HEK293 (cell line): Measurements from ENCODE around the gene FOXP1.

ENCODE experiments used
- IKZF3 ChIP-seq: fragments of 450-650 bp; IDR thresholded peaks from 2 replicates; pipeline ENCODE4 v1.5.0; 2018; ENCODE audit warnings: missing biosample characterization, mild to moderate bottlenecking, missing genetic modification characterization, moderate library complexity
- ZBTB21 ChIP-seq: fragments of 450-650 bp; formaldehyde crosslinking; IDR thresholded peaks from 2 replicates; pipeline ENCODE4 v1.5.1; 2017; ENCODE audit warnings: missing biosample characterization, missing genetic modification characterization
- ZBTB8A ChIP-seq: fragments of 450-650 bp; formaldehyde crosslinking; IDR thresholded peaks from 2 replicates; pipeline ENCODE4 v1.5.1; 2016; ENCODE audit warnings: missing biosample characterization, missing genetic modification characterization
- ZFP41 ChIP-seq: fragments of 450-650 bp; formaldehyde crosslinking; IDR thresholded peaks from 2 replicates; pipeline ENCODE4 v1.5.1; 2016; ENCODE audit warnings: missing biosample characterization, missing genetic modification characterization, borderline replicate concordance
- ZNF121 ChIP-seq: fragments of 450-650 bp; formaldehyde crosslinking; IDR thresholded peaks from 2 replicates; pipeline ENCODE4 v1.5.1; 2016; ENCODE audit warnings: missing biosample characterization, missing genetic modification characterization
- ZNF174 ChIP-seq: fragments of 450-650 bp; formaldehyde crosslinking; IDR thresholded peaks from 2 replicates; pipeline ENCODE4 v1.5.0; 2017; ENCODE audit warnings: missing biosample characterization, mild to moderate bottlenecking, missing genetic modification characterization
- ZNF214 ChIP-seq: fragments of 450-650 bp; formaldehyde crosslinking; IDR thresholded peaks from 2 replicates; pipeline ENCODE4 v1.5.1; 2017; ENCODE audit warnings: missing biosample characterization, mild to moderate bottlenecking, missing genetic modification characterization, borderline replicate concordance
- ZNF549 ChIP-seq: fragments of 450-650 bp; IDR thresholded peaks from 2 replicates; pipeline ENCODE4 v1.5.1; 2018; ENCODE audit warnings: missing biosample characterization, missing genetic modification characterization, mild to moderate bottlenecking, inconsistent platforms, moderate library complexity
- ZNF747 ChIP-seq: fragments of 450-650 bp; formaldehyde crosslinking; IDR thresholded peaks from 2 replicates; pipeline ENCODE4 v1.5.1; 2016; ENCODE audit warnings: missing biosample characterization, missing genetic modification characterization
- TF ChIP-seq, protein P1 (sequence below): fragments of 450-650 bp; formaldehyde crosslinking; IDR thresholded peaks from 2 replicates; pipeline ENCODE4 v1.5.1; 2016; ENCODE audit warnings: missing biosample characterization, missing genetic modification characterization
- TF ChIP-seq, protein P2 (sequence below): sonication (generic); formaldehyde crosslinking; IDR thresholded peaks from 2 replicates; pipeline ENCODE4 v1.8.1; 2022; ENCODE audit warnings: mild to moderate bottlenecking, moderate library complexity, missing genetic modification reagents
- TF ChIP-seq, protein P3 (sequence below): fragments of 450-650 bp; formaldehyde crosslinking; IDR thresholded peaks from 2 replicates; pipeline ENCODE4 v1.5.1; 2016; ENCODE audit warnings: missing biosample characterization, missing genetic modification characterization
- TF ChIP-seq, protein P4 (sequence below): fragments of 450-650 bp; formaldehyde crosslinking; IDR thresholded peaks from 2 replicates; pipeline ENCODE4 v1.5.1; 2016; ENCODE audit warnings: missing biosample characterization, missing genetic modification characterization
- TF ChIP-seq, protein P5 (sequence below): fragments of 450-650 bp; formaldehyde crosslinking; IDR thresholded peaks from 2 replicates; pipeline ENCODE4 v1.5.1; 2016; ENCODE audit warnings: missing biosample characterization, missing genetic modification characterization

DNA sequence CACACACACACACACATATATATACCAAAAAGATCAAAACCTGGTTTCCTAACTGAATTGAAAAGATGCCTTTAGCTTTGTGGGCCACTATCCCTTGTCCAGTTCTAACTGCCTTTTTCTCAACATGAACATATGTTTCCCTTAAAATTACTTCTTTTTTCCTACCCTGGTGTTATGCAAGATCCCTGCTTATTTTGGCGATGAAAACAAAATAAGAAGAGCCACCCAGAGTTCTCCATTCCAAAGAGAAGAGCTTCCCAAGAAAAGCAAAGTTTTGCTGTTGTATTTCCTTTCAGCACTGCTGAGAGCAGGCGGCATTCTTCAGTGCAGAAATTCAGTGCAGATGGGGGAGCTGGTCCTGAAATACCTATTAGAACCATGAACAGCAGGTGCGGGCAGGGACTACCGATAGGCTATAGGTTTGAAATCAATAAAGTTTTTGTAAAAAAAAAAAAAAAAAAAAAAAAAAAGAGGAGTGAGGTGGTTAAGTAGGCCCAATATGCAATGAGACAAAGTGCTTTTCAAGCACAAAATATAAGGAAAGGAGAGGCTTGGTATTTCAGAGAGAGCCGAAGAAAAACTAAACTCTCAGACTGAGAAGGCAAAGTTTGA is 238.0 kb downstream of the FOXP1 start:
- TF ChIP-seq, protein P1, sequence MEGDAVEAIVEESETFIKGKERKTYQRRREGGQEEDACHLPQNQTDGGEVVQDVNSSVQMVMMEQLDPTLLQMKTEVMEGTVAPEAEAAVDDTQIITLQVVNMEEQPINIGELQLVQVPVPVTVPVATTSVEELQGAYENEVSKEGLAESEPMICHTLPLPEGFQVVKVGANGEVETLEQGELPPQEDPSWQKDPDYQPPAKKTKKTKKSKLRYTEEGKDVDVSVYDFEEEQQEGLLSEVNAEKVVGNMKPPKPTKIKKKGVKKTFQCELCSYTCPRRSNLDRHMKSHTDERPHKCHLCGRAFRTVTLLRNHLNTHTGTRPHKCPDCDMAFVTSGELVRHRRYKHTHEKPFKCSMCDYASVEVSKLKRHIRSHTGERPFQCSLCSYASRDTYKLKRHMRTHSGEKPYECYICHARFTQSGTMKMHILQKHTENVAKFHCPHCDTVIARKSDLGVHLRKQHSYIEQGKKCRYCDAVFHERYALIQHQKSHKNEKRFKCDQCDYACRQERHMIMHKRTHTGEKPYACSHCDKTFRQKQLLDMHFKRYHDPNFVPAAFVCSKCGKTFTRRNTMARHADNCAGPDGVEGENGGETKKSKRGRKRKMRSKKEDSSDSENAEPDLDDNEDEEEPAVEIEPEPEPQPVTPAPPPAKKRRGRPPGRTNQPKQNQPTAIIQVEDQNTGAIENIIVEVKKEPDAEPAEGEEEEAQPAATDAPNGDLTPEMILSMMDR (tag by site-specific recombination), result no peak
- TF ChIP-seq, protein P2, sequence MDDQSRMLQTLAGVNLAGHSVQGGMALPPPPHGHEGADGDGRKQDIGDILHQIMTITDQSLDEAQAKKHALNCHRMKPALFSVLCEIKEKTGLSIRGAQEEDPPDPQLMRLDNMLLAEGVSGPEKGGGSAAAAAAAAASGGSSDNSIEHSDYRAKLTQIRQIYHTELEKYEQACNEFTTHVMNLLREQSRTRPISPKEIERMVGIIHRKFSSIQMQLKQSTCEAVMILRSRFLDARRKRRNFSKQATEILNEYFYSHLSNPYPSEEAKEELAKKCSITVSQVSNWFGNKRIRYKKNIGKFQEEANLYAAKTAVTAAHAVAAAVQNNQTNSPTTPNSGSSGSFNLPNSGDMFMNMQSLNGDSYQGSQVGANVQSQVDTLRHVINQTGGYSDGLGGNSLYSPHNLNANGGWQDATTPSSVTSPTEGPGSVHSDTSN (CRISPR knock-in tag), result no peak
- TF ChIP-seq ZNF121 (no peak), ZNF174 (tag by site-specific recombination) (no peak), ZFP41 (tag by site-specific recombination) (no peak), ZNF747 (no peak), IKZF3 (tag by site-specific recombination) (no peak), ZBTB8A (no peak), ZBTB21 (no peak), ZNF214 (tag by site-specific recombination) (no peak), ZNF549 (tag by site-specific recombination) (no peak)
- TF ChIP-seq, protein P3, sequence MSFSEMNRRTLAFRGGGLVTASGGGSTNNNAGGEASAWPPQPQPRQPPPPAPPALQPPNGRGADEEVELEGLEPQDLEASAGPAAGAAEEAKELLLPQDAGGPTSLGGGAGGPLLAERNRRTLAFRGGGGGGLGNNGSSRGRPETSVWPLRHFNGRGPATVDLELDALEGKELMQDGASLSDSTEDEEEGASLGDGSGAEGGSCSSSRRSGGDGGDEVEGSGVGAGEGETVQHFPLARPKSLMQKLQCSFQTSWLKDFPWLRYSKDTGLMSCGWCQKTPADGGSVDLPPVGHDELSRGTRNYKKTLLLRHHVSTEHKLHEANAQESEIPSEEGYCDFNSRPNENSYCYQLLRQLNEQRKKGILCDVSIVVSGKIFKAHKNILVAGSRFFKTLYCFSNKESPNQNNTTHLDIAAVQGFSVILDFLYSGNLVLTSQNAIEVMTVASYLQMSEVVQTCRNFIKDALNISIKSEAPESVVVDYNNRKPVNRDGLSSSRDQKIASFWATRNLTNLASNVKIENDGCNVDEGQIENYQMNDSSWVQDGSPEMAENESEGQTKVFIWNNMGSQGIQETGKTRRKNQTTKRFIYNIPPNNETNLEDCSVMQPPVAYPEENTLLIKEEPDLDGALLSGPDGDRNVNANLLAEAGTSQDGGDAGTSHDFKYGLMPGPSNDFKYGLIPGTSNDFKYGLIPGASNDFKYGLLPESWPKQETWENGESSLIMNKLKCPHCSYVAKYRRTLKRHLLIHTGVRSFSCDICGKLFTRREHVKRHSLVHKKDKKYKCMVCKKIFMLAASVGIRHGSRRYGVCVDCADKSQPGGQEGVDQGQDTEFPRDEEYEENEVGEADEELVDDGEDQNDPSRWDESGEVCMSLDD (tag by site-specific recombination), result no peak
- TF ChIP-seq, protein P4, sequence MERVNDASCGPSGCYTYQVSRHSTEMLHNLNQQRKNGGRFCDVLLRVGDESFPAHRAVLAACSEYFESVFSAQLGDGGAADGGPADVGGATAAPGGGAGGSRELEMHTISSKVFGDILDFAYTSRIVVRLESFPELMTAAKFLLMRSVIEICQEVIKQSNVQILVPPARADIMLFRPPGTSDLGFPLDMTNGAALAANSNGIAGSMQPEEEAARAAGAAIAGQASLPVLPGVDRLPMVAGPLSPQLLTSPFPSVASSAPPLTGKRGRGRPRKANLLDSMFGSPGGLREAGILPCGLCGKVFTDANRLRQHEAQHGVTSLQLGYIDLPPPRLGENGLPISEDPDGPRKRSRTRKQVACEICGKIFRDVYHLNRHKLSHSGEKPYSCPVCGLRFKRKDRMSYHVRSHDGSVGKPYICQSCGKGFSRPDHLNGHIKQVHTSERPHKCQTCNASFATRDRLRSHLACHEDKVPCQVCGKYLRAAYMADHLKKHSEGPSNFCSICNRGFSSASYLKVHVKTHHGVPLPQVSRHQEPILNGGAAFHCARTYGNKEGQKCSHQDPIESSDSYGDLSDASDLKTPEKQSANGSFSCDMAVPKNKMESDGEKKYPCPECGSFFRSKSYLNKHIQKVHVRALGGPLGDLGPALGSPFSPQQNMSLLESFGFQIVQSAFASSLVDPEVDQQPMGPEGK (tag by site-specific recombination), result no peak
- TF ChIP-seq, protein P5, sequence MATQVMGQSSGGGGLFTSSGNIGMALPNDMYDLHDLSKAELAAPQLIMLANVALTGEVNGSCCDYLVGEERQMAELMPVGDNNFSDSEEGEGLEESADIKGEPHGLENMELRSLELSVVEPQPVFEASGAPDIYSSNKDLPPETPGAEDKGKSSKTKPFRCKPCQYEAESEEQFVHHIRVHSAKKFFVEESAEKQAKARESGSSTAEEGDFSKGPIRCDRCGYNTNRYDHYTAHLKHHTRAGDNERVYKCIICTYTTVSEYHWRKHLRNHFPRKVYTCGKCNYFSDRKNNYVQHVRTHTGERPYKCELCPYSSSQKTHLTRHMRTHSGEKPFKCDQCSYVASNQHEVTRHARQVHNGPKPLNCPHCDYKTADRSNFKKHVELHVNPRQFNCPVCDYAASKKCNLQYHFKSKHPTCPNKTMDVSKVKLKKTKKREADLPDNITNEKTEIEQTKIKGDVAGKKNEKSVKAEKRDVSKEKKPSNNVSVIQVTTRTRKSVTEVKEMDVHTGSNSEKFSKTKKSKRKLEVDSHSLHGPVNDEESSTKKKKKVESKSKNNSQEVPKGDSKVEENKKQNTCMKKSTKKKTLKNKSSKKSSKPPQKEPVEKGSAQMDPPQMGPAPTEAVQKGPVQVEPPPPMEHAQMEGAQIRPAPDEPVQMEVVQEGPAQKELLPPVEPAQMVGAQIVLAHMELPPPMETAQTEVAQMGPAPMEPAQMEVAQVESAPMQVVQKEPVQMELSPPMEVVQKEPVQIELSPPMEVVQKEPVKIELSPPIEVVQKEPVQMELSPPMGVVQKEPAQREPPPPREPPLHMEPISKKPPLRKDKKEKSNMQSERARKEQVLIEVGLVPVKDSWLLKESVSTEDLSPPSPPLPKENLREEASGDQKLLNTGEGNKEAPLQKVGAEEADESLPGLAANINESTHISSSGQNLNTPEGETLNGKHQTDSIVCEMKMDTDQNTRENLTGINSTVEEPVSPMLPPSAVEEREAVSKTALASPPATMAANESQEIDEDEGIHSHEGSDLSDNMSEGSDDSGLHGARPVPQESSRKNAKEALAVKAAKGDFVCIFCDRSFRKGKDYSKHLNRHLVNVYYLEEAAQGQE (tag by site-specific recombination), result no peak
